Stomach (tissue), 4 donors: ENCODE results near the gene FDXR.

ENCODE experiments used
- POLR2A ChIP-seq, 4 donors: fragments of 450-650 bp; IDR thresholded peaks; one replicate each; pipeline ENCODE4 v1.6.1; 2016; ENCODE audit warnings: antibody characterized with exemption in 4 of 4, control low read depth in 2 of 4, mild to moderate bottlenecking in 1 of 4, moderate library complexity in 1 of 4
- TF ChIP-seq, protein P1 (sequence below), 7 experiments: fragments of 450-650 bp in 4 of 7; fragments of 200-600 bp in 3 of 7; sonication (generic) in 3 of 7; IDR thresholded peaks; one replicate each; pipeline ENCODE4 v1.5.1; 2016 to 2019; ENCODE audit warnings: antibody characterized with exemption in 7 of 7, control low read depth in 2 of 7, mild to moderate bottlenecking in 1 of 7

DNA sequence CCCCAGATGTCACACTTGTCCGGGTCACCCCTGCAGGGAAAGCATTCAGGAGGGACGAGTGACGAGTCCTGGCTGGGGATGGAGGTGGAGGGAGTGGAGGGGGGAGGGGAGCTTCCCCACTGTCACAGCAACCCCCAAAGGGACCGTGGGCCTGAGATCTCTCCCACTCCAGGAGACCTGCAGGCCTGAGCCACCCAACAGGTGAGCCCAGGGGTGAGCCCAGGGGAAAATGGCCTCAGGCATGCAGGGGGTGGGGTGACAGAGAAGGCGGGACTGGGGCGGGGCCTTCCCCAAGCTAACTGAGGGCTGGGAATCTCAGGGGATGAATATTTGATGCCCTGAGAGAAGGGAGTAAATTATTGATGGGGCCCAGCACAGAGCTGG is 47.8 kb upstream of the FDXR start:
- no peak for TF ChIP-seq POLR2A (IDR thresholded peaks at IDR 0.05)
- TF ChIP-seq, protein P1, sequence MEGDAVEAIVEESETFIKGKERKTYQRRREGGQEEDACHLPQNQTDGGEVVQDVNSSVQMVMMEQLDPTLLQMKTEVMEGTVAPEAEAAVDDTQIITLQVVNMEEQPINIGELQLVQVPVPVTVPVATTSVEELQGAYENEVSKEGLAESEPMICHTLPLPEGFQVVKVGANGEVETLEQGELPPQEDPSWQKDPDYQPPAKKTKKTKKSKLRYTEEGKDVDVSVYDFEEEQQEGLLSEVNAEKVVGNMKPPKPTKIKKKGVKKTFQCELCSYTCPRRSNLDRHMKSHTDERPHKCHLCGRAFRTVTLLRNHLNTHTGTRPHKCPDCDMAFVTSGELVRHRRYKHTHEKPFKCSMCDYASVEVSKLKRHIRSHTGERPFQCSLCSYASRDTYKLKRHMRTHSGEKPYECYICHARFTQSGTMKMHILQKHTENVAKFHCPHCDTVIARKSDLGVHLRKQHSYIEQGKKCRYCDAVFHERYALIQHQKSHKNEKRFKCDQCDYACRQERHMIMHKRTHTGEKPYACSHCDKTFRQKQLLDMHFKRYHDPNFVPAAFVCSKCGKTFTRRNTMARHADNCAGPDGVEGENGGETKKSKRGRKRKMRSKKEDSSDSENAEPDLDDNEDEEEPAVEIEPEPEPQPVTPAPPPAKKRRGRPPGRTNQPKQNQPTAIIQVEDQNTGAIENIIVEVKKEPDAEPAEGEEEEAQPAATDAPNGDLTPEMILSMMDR (IDR thresholded peaks at IDR 0.05), result no peak
